Suprapubic skin (tissue), 3 donors: ENCODE measurements around the gene TUBE1.

ENCODE experiments used
- CTCF ChIP-seq, 2 donors: fragments of 200-600 bp in 1 of 2; fragments of 450-650 bp in 1 of 2; sonication (generic) in 1 of 2; IDR thresholded peaks; one replicate each; pipeline ENCODE4 v1.5.1; 2016 to 2019; ENCODE audit warnings: antibody characterized with exemption in 2 of 2, mild to moderate bottlenecking in 1 of 2, moderate library complexity in 1 of 2
- POLR2AphosphoS5 ChIP-seq, 3 donors: sonication (generic); formaldehyde crosslinking; IDR thresholded peaks; one replicate each; pipeline ENCODE4 v1.6.1; 2017; ENCODE audit warnings: antibody characterized with exemption in 3 of 3

DNA sequence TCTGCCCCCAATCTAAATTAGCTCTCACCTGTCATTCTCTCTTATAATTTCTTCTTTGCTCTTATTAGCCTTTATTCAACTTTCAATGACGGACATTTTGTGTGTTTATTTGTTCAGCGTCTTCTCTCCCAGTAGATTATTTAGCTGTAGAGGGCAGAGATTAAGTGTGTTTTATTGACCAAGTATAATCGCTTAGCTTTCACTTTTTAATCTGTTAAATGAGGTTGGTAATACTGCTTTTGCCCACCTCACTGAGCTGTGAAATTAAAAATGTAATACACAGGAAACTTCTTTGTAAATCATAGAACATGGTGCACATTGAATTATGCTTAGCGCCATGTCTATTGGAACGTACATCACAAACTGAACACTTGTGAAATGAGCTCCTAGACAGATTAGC lies 36.9 kb downstream of the TUBE1 start:
- TF ChIP-seq CTCF (IDR thresholded peaks at IDR 0.05): no peak
- no peak for TF ChIP-seq POLR2AphosphoS5 (IDR thresholded peaks at IDR 0.05)
